SK-N-SH (cell line): Measurements from ENCODE around the gene MAP2K4. TPM values are rescaled to one million over a fixed set of nuclear protein-coding genes. Genes with fewer than 3 reads are reported as not detected.

Experiments used
- CTCF ChIA-PET: fragments of 300-600, 350-600 bp; formaldehyde crosslinking; extraction: SDS; loops from one replicate; lab custom pipeline; 2021; lab: Yijun Ruan, JAX
- POLR2A ChIA-PET: fragments of 350-600 bp; sonication (Branson Sonifier 250); formaldehyde crosslinking; extraction: SDS; loops from one replicate; lab custom pipeline; 2020; ENCODE audit warnings: antibody characterized with exemption, inconsistent platforms; lab: Yijun Ruan, JAX
- DNase-seq: peaks from one replicate; pipeline ENCODE4 v3.0.0; 2012
- H2AFZ ChIP-seq: fragments of 200-600 bp; sonication (generic); 2 replicates; pipeline ENCODE4 v1.8.1; 2016; ENCODE audit warnings: antibody characterized with exemption, mild to moderate bottlenecking, low read depth
- H3F3A ChIP-seq: fragments of 200-600 bp; sonication (generic); replicated peaks from 2 replicates; pipeline ENCODE3; 2016; ENCODE audit warnings: antibody characterized with exemption, mild to moderate bottlenecking; ENCODE audit not compliant: insufficient read depth
- H3K27ac ChIP-seq, 2 experiments: fragments of 200-500 bp in 1 of 2; fragments of 200-600 bp in 1 of 2; sonication (Bioruptor generic) in 1 of 2; sonication (generic), shearing (Covaris generic) in 1 of 2; 2 replicates each; pipeline versions ENCODE4 v1.5.1 to v1.6.1; 2014 to 2016; ENCODE audit warnings: low read depth in 2 of 2, inconsistent platforms in 1 of 2, low read length in 1 of 2, mild to moderate bottlenecking in 1 of 2, mixed read lengths in 1 of 2
- H3K27me3 ChIP-seq: fragments of 200-600 bp; sonication (generic), shearing (Covaris generic); 2 replicates; pipeline ENCODE4 v1.6.1; 2016; ENCODE audit warnings: mixed run types; ENCODE audit not compliant: insufficient read depth
- H3K36me3 ChIP-seq, 2 experiments: fragments of 200-500 bp in 1 of 2; fragments of 200-600 bp in 1 of 2; sonication (Bioruptor generic) in 1 of 2; sonication (generic) in 1 of 2; replicated peaks in 1 of 2; 2 replicates each; pipeline versions ENCODE3 to v1.5.1; 2014 to 2016; ENCODE audit warnings: low read length in 1 of 2, mild to moderate bottlenecking in 1 of 2; ENCODE audit not compliant: insufficient read depth in 2 of 2, control insufficient read depth in 1 of 2
- H3K4me1 ChIP-seq, 2 experiments: fragments of 200-500 bp in 1 of 2; fragments of 200-600 bp in 1 of 2; sonication (Bioruptor generic) in 1 of 2; sonication (generic), shearing (Covaris generic) in 1 of 2; 2 replicates each; pipeline versions ENCODE4 v1.5.1 to v1.6.1; 2014 to 2016; ENCODE audit warnings: low read depth in 1 of 2, low read length in 1 of 2, mixed run types in 1 of 2; ENCODE audit not compliant: insufficient read depth in 2 of 2, control insufficient read depth in 1 of 2
- H3K4me2 ChIP-seq: fragments of 200-600 bp; sonication (generic), shearing (Covaris generic); 2 replicates; pipeline ENCODE4 v1.6.1; 2017; ENCODE audit warnings: mixed run types
- H3K4me3 ChIP-seq, 2 experiments: fragments of 200-500 bp in 1 of 2; fragments of 200-600 bp in 1 of 2; sonication (Bioruptor generic) in 1 of 2; sonication (generic), shearing (Covaris generic) in 1 of 2; 2 replicates each; pipeline versions ENCODE4 v1.5.1 to v1.8.1; 2014 to 2016; ENCODE audit warnings: low read depth in 2 of 2, inconsistent platforms in 1 of 2, low read length in 1 of 2, mild to moderate bottlenecking in 1 of 2, mixed read lengths in 1 of 2, moderate library complexity in 1 of 2
- H3K79me2 ChIP-seq: fragments of 200-600 bp; sonication (generic); 2 replicates; pipeline ENCODE4 v1.8.1; 2017; ENCODE audit warnings: mild to moderate bottlenecking; ENCODE audit not compliant: insufficient read depth
- H3K9ac ChIP-seq: fragments of 200-600 bp; sonication (generic); 2 replicates; pipeline ENCODE4 v1.6.1; 2017; ENCODE audit warnings: mixed run types
- H3K9me2 ChIP-seq: fragments of 200-600 bp; sonication (generic); 2 replicates; pipeline ENCODE4 v1.6.1; 2017; ENCODE audit warnings: mixed run types
- H3K9me3 ChIP-seq: fragments of 200-600 bp; sonication (generic); 2 replicates; pipeline ENCODE4 v1.6.1; 2017; ENCODE audit warnings: mixed run types, mild to moderate bottlenecking, moderate library complexity
- H4K20me1 ChIP-seq: fragments of 200-600 bp; sonication (generic); 2 replicates; pipeline ENCODE4 v1.6.1; 2017; ENCODE audit warnings: mild to moderate bottlenecking, mixed run types; ENCODE audit not compliant: insufficient read depth
- ELF1 ChIP-seq: IDR thresholded peaks from 2 replicates; pipeline ENCODE4 v1.4.0; 2012
- EP300 ChIP-seq, 2 experiments: IDR thresholded peaks; 2 replicates each; pipeline versions ENCODE4 v1.4.0 to v1.6.1; 2012; ENCODE audit warnings: borderline replicate concordance in 1 of 2, low read depth in 1 of 2, low read length in 1 of 2
- EZH2phosphoT487 ChIP-seq: fragments of 200-600 bp; sonication (generic); IDR thresholded peaks from 2 replicates; pipeline ENCODE4 v1.6.1; 2017; ENCODE audit warnings: low read depth, mixed run types, mild to moderate bottlenecking, antibody characterized with exemption, moderate library complexity, borderline replicate concordance
- FOSL2 ChIP-seq: IDR thresholded peaks from 2 replicates; pipeline ENCODE4 v1.4.0; 2012; ENCODE audit warnings: low read depth, mild to moderate bottlenecking, moderate library complexity, borderline replicate concordance
- GATA2 ChIP-seq: sonication (generic); formaldehyde crosslinking; IDR thresholded peaks from 2 replicates; pipeline ENCODE4 v1.5.0; 2020; ENCODE audit warnings: mild to moderate bottlenecking, missing genetic modification reagents
- MEF2A ChIP-seq: IDR thresholded peaks from 2 replicates; pipeline ENCODE4 v1.4.0; 2012; ENCODE audit warnings: low read depth, borderline replicate concordance
- MXI1 ChIP-seq: IDR thresholded peaks from 2 replicates; pipeline ENCODE4 v1.6.1; 2012; ENCODE audit warnings: mild to moderate bottlenecking, low read depth, low read length, improper control_type of control experiment
- NRF1 ChIP-seq: IDR thresholded peaks from 2 replicates; pipeline ENCODE4 v1.6.1; 2012; ENCODE audit warnings: low read depth, mild to moderate bottlenecking, low read length
- POLR2AphosphoS5 ChIP-seq: IDR thresholded peaks from 2 replicates; pipeline ENCODE4 v1.6.1; 2012; ENCODE audit warnings: low read depth, low read length
- RFX5 ChIP-seq: IDR thresholded peaks from 2 replicates; pipeline ENCODE4 v1.6.1; 2012; ENCODE audit warnings: mild to moderate bottlenecking, improper control_type of control experiment, low read length
- TAF1 ChIP-seq: IDR thresholded peaks from 2 replicates; pipeline ENCODE4 v1.6.1; 2012; ENCODE audit warnings: low read depth, mild to moderate bottlenecking, low read length, moderate library complexity, borderline replicate concordance
- TCF12 ChIP-seq: IDR thresholded peaks from 2 replicates; pipeline ENCODE4 v1.4.0; 2012
- TEAD4 ChIP-seq: IDR thresholded peaks from 2 replicates; pipeline ENCODE4 v1.4.0; 2012; ENCODE audit warnings: mild to moderate bottlenecking, borderline replicate concordance; ENCODE audit not compliant: insufficient read depth
- WGBS: methylation state at CpG from one replicate; pipeline ENCODE4 v1.1.6; 2017; ENCODE audit warnings: low lambda C conversion rate; 5-methylcytosine and 5-hydroxymethylcytosine counted together
- polyA plus RNA-seq, 3 experiments: library from polyadenylated mRNA; depleted of rRNA; stranded (reverse); fragments of >200 nt; gene quantifications; 2 replicates each; pipeline ENCODE4 v1.2.3, GENCODE V29; 2012
- TF ChIP-seq, protein P1 (sequence below): IDR thresholded peaks from 2 replicates; pipeline ENCODE4 v1.6.1; 2012; ENCODE audit warnings: mild to moderate bottlenecking, low read depth, low read length, moderate library complexity
- TF ChIP-seq, protein P2 (sequence below): IDR thresholded peaks from 2 replicates; pipeline ENCODE4 v1.4.0; 2012; ENCODE audit warnings: low read depth, borderline replicate concordance
- TF ChIP-seq, protein P3 (sequence below): fragments of 150-350 bp; IDR thresholded peaks from 2 replicates; pipeline ENCODE4 v1.6.1; 2016; ENCODE audit warnings: mild to moderate bottlenecking, low read depth, low read length
- TF ChIP-seq, protein P4 (sequence below): IDR thresholded peaks from 2 replicates; pipeline ENCODE4 v1.4.0; 2012; ENCODE audit warnings: low read depth
- TF ChIP-seq, protein P5 (sequence below): IDR thresholded peaks from 2 replicates; pipeline ENCODE4; 2012

MAP2K4 gene
- polyA plus RNA-seq, 1 of the 3 experiments (the other 2 are of a cell fraction), result 10.6 TPM

DNA sequence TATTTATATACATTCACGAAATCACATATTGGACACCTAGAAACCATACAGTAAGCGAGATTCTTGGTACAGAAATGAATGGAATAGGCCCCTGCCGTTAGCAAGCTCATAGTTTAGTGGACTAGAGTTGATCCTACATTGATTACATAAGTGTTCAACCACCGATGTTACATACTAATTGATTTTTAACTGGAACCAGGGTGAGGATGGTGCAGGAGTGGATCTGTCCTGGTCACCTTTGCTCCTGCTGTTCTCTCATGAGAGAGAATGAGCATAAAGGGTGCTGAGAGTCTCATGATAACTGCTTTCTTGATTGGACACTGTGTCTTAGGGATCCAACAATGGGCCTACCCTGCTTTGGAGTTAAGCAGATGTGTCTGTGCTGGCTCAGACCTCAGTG, 13.9 kb downstream of the MAP2K4 start:
- no peak for DNase-seq
- H3K79me2 ChIP-seq, result peaks cover 96% of the 10 kb centered on the region
- no peak overlapping the region for H2AFZ ChIP-seq
- H3K4me2 ChIP-seq, result no peak overlapping the region
- POLR2A ChIA-PET, result no interaction called here
- no peaks in the 10 kb centered on the region for H3F3A ChIP-seq
- WGBS, result 94% methylated on average over 4 of the region's 4 CpGs
- no peaks in the 10 kb centered on the region for H3K27me3 ChIP-seq
- H3K27ac ChIP-seq, result no peak overlapping the region; a peak in 1 of 4 replicates
- H3K9ac ChIP-seq, result no peak overlapping the region
- TF ChIP-seq, protein P1, sequence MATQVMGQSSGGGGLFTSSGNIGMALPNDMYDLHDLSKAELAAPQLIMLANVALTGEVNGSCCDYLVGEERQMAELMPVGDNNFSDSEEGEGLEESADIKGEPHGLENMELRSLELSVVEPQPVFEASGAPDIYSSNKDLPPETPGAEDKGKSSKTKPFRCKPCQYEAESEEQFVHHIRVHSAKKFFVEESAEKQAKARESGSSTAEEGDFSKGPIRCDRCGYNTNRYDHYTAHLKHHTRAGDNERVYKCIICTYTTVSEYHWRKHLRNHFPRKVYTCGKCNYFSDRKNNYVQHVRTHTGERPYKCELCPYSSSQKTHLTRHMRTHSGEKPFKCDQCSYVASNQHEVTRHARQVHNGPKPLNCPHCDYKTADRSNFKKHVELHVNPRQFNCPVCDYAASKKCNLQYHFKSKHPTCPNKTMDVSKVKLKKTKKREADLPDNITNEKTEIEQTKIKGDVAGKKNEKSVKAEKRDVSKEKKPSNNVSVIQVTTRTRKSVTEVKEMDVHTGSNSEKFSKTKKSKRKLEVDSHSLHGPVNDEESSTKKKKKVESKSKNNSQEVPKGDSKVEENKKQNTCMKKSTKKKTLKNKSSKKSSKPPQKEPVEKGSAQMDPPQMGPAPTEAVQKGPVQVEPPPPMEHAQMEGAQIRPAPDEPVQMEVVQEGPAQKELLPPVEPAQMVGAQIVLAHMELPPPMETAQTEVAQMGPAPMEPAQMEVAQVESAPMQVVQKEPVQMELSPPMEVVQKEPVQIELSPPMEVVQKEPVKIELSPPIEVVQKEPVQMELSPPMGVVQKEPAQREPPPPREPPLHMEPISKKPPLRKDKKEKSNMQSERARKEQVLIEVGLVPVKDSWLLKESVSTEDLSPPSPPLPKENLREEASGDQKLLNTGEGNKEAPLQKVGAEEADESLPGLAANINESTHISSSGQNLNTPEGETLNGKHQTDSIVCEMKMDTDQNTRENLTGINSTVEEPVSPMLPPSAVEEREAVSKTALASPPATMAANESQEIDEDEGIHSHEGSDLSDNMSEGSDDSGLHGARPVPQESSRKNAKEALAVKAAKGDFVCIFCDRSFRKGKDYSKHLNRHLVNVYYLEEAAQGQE, result no peak
- TF ChIP-seq, protein P2, sequence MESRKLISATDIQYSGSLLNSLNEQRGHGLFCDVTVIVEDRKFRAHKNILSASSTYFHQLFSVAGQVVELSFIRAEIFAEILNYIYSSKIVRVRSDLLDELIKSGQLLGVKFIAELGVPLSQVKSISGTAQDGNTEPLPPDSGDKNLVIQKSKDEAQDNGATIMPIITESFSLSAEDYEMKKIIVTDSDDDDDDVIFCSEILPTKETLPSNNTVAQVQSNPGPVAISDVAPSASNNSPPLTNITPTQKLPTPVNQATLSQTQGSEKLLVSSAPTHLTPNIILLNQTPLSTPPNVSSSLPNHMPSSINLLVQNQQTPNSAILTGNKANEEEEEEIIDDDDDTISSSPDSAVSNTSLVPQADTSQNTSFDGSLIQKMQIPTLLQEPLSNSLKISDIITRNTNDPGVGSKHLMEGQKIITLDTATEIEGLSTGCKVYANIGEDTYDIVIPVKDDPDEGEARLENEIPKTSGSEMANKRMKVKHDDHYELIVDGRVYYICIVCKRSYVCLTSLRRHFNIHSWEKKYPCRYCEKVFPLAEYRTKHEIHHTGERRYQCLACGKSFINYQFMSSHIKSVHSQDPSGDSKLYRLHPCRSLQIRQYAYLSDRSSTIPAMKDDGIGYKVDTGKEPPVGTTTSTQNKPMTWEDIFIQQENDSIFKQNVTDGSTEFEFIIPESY, result no peak
- no peak for TF ChIP-seq ELF1
- no peak for TF ChIP-seq RFX5
- TF ChIP-seq EZH2phosphoT487, result no peak
- TF ChIP-seq FOSL2, result no peak
- TF ChIP-seq, protein P3, sequence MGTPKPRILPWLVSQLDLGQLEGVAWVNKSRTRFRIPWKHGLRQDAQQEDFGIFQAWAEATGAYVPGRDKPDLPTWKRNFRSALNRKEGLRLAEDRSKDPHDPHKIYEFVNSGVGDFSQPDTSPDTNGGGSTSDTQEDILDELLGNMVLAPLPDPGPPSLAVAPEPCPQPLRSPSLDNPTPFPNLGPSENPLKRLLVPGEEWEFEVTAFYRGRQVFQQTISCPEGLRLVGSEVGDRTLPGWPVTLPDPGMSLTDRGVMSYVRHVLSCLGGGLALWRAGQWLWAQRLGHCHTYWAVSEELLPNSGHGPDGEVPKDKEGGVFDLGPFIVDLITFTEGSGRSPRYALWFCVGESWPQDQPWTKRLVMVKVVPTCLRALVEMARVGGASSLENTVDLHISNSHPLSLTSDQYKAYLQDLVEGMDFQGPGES, result no peak
- TF ChIP-seq TEAD4, result no peak
- TF ChIP-seq TCF12, result no peak
- no peak for TF ChIP-seq MEF2A
- TF ChIP-seq, protein P4, sequence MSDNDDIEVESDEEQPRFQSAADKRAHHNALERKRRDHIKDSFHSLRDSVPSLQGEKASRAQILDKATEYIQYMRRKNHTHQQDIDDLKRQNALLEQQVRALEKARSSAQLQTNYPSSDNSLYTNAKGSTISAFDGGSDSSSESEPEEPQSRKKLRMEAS, result no peak
- TF ChIP-seq NRF1, result no peak
- TF ChIP-seq POLR2AphosphoS5, result no peak
- TF ChIP-seq, protein P5, sequence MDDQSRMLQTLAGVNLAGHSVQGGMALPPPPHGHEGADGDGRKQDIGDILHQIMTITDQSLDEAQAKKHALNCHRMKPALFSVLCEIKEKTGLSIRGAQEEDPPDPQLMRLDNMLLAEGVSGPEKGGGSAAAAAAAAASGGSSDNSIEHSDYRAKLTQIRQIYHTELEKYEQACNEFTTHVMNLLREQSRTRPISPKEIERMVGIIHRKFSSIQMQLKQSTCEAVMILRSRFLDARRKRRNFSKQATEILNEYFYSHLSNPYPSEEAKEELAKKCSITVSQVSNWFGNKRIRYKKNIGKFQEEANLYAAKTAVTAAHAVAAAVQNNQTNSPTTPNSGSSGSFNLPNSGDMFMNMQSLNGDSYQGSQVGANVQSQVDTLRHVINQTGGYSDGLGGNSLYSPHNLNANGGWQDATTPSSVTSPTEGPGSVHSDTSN, result no peak
- no peak for TF ChIP-seq TAF1
- TF ChIP-seq GATA2 (CRISPR knock-in tag), result no peak
- TF ChIP-seq EP300 (IDR thresholded peaks at IDR 0.05; ENCODE audit: borderline replicate concordance in 1 of 2, low read depth in 1 of 2, low read length in 1 of 2), result no peak
- TF ChIP-seq MXI1, result no peak
- no peaks in the 10 kb centered on the region for H3K36me3 ChIP-seq
- H4K20me1 ChIP-seq, result peaks cover 79% of the 10 kb centered on the region
- H3K9me2 ChIP-seq, result no peaks in the 10 kb centered on the region
- CTCF ChIA-PET, result no interaction called here
- H3K9me3 ChIP-seq, result no peaks in the 10 kb centered on the region
- H3K4me3 ChIP-seq, result no peak overlapping the region
- no peaks in the 10 kb centered on the region; a peak in 1 of 4 replicates for H3K4me1 ChIP-seq
